SK-N-SH treated with all-trans-retinoic acid at 6 μM for 48 hours (cell line): ENCODE measurements around the gene SHOC2.

Experiments
- ATAC-seq: fragments of 200-7000 bp; cut with Tn5 transposase; 3 replicates; pipeline ENCODE4 v1.9.1; 2020; ENCODE audit warnings: mild to moderate bottlenecking, moderate library complexity
- ARNTL ChIP-seq: fragments of 450-650 bp; formaldehyde crosslinking; IDR thresholded peaks from 2 replicates; pipeline ENCODE4 v1.5.0; 2020; ENCODE audit warnings: low read depth, mild to moderate bottlenecking, moderate library complexity, borderline replicate concordance
- BACH2 ChIP-seq: fragments of 250-450 bp; sonication (Bioruptor Pico); IDR thresholded peaks from 2 replicates; pipeline ENCODE4 v1.9.0; 2021; ENCODE audit warnings: mild to moderate bottlenecking, borderline replicate concordance
- CSDC2 ChIP-seq: fragments of 250-450 bp; sonication (Bioruptor Pico); IDR thresholded peaks from 2 replicates; pipeline ENCODE4 v1.5.0; 2020; ENCODE audit warnings: mild to moderate bottlenecking, moderate library complexity
- ISL1 ChIP-seq: fragments of 250-450 bp; sonication (Bioruptor Pico); IDR thresholded peaks from 2 replicates; pipeline ENCODE4 v2.1.2; 2022; ENCODE audit warnings: mild to moderate bottlenecking, moderate library complexity
- OSR1 ChIP-seq: fragments of 250-450 bp; sonication (Bioruptor Pico); IDR thresholded peaks from 2 replicates; pipeline ENCODE4 v1.8.0; 2022; ENCODE audit warnings: moderate library complexity, mild to moderate bottlenecking, inconsistent platforms
- PPARA ChIP-seq: fragments of 250-450 bp; sonication (Bioruptor Pico); IDR thresholded peaks from 2 replicates; pipeline ENCODE4 v1.5.0; 2020; ENCODE audit warnings: mild to moderate bottlenecking, borderline replicate concordance
- RARB ChIP-seq: fragments of 250-450 bp; sonication (Bioruptor Pico); IDR thresholded peaks from 2 replicates; pipeline ENCODE4 v1.8.0; 2021; ENCODE audit warnings: mild to moderate bottlenecking, moderate library complexity
- SNAI2 ChIP-seq: fragments of 250-450 bp; sonication (Bioruptor Pico); IDR thresholded peaks from 2 replicates; pipeline ENCODE4 v1.5.0; 2020; ENCODE audit warnings: mild to moderate bottlenecking, moderate library complexity
- TCF4 ChIP-seq: fragments of 250-450 bp; sonication (Bioruptor Pico); IDR thresholded peaks from 2 replicates; pipeline ENCODE4 v1.8.0; 2021; ENCODE audit warnings: mild to moderate bottlenecking, moderate library complexity, borderline replicate concordance
- TOX ChIP-seq: fragments of 250-450 bp; sonication (Bioruptor Pico); IDR thresholded peaks from 2 replicates; pipeline ENCODE4 v1.8.0; 2021; ENCODE audit warnings: mild to moderate bottlenecking, moderate library complexity, borderline replicate concordance
- ZC3H10 ChIP-seq: fragments of 250-450 bp; sonication (Bioruptor Pico); IDR thresholded peaks from 2 replicates; pipeline ENCODE4 v1.5.1; 2021; ENCODE audit warnings: mild to moderate bottlenecking, moderate library complexity
- ZNF565 ChIP-seq: fragments of 450-650 bp; formaldehyde crosslinking; conservative IDR thresholded peaks from 2 replicates; pipeline ENCODE4 v1.5.0; 2020; ENCODE audit warnings: low read depth, mild to moderate bottlenecking, moderate library complexity
- ZNF70 ChIP-seq: fragments of 450-650 bp; formaldehyde crosslinking; IDR thresholded peaks from 2 replicates; pipeline ENCODE4 v1.5.0; 2020; ENCODE audit warnings: mild to moderate bottlenecking, moderate library complexity
- ZNF8 ChIP-seq: fragments of 450-650 bp; formaldehyde crosslinking; IDR thresholded peaks from 2 replicates; pipeline ENCODE4 v1.5.0; 2020; ENCODE audit warnings: mild to moderate bottlenecking, moderate library complexity
- TF ChIP-seq, protein P1 (sequence below): fragments of 250-450 bp; sonication (Bioruptor Pico); IDR thresholded peaks from 2 replicates; pipeline ENCODE4 v1.8.0; 2020; ENCODE audit warnings: mild to moderate bottlenecking, moderate library complexity, borderline replicate concordance
- TF ChIP-seq, protein P2 (sequence below): fragments of 250-450 bp; sonication (Bioruptor Pico); IDR thresholded peaks from 2 replicates; pipeline ENCODE4 v1.8.0; 2021; ENCODE audit warnings: low read depth, mild to moderate bottlenecking, moderate library complexity, borderline replicate concordance
- TF ChIP-seq, protein P3 (sequence below): fragments of 250-450 bp; sonication (Bioruptor Pico); IDR thresholded peaks from 2 replicates; pipeline ENCODE4 v1.5.1; 2020; ENCODE audit warnings: low read depth, mild to moderate bottlenecking, moderate library complexity
- TF ChIP-seq, protein P4 (sequence below): fragments of 250-450 bp; sonication (Bioruptor Pico); IDR thresholded peaks from 2 replicates; pipeline ENCODE4 v1.5.1; 2021; ENCODE audit warnings: mild to moderate bottlenecking, moderate library complexity

Gene SHOC2

DNA sequence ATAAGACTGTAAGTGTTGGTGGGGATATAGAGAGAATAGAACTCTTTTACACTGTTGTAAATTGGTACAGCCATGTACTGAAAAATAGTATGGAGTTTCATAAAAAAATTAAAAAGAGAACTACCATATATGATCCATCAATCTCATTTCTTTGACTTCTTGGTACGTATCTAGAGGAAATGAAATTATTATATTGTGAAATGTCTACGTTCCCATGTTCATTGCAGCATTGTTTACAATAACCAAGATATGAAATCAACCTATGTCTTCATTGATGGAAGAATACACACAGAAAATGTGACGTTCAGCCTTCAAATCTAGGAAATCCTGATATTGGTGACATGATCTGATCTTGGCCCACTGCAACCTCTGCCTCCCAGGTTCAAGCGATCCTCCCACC is 32.0 kb downstream of the SHOC2 start:
- no peak for ATAC-seq
- TF ChIP-seq, protein P1, sequence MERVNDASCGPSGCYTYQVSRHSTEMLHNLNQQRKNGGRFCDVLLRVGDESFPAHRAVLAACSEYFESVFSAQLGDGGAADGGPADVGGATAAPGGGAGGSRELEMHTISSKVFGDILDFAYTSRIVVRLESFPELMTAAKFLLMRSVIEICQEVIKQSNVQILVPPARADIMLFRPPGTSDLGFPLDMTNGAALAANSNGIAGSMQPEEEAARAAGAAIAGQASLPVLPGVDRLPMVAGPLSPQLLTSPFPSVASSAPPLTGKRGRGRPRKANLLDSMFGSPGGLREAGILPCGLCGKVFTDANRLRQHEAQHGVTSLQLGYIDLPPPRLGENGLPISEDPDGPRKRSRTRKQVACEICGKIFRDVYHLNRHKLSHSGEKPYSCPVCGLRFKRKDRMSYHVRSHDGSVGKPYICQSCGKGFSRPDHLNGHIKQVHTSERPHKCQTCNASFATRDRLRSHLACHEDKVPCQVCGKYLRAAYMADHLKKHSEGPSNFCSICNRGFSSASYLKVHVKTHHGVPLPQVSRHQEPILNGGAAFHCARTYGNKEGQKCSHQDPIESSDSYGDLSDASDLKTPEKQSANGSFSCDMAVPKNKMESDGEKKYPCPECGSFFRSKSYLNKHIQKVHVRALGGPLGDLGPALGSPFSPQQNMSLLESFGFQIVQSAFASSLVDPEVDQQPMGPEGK (CRISPR knock-in tag): no peak
- no peak for TF ChIP-seq ARNTL (CRISPR knock-in tag)
- TF ChIP-seq, protein P2, sequence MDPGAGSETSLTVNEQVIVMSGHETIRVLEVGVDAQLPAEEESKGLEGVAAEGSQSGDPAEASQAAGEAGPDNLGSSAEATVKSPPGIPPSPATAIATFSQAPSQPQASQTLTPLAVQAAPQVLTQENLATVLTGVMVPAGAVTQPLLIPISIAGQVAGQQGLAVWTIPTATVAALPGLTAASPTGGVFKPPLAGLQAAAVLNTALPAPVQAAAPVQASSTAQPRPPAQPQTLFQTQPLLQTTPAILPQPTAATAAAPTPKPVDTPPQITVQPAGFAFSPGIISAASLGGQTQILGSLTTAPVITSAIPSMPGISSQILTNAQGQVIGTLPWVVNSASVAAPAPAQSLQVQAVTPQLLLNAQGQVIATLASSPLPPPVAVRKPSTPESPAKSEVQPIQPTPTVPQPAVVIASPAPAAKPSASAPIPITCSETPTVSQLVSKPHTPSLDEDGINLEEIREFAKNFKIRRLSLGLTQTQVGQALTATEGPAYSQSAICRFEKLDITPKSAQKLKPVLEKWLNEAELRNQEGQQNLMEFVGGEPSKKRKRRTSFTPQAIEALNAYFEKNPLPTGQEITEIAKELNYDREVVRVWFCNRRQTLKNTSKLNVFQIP: no peak
- TF ChIP-seq, protein P3, sequence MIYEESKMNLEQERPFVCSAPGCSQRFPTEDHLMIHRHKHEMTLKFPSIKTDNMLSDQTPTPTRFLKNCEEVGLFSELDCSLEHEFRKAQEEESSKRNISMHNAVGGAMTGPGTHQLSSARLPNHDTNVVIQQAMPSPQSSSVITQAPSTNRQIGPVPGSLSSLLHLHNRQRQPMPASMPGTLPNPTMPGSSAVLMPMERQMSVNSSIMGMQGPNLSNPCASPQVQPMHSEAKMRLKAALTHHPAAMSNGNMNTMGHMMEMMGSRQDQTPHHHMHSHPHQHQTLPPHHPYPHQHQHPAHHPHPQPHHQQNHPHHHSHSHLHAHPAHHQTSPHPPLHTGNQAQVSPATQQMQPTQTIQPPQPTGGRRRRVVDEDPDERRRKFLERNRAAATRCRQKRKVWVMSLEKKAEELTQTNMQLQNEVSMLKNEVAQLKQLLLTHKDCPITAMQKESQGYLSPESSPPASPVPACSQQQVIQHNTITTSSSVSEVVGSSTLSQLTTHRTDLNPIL (CRISPR knock-in tag): no peak
- TF ChIP-seq, protein P4, sequence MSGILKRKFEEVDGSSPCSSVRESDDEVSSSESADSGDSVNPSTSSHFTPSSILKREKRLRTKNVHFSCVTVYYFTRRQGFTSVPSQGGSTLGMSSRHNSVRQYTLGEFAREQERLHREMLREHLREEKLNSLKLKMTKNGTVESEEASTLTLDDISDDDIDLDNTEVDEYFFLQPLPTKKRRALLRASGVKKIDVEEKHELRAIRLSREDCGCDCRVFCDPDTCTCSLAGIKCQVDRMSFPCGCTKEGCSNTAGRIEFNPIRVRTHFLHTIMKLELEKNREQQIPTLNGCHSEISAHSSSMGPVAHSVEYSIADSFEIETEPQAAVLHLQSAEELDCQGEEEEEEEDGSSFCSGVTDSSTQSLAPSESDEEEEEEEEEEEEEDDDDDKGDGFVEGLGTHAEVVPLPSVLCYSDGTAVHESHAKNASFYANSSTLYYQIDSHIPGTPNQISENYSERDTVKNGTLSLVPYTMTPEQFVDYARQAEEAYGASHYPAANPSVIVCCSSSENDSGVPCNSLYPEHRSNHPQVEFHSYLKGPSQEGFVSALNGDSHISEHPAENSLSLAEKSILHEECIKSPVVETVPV (CRISPR knock-in tag): no peak
- no peak for TF ChIP-seq ZC3H10
- TF ChIP-seq TOX (CRISPR knock-in tag): no peak
- TF ChIP-seq TCF4 (CRISPR knock-in tag): no peak
- no peak for TF ChIP-seq ZNF8

DNA sequence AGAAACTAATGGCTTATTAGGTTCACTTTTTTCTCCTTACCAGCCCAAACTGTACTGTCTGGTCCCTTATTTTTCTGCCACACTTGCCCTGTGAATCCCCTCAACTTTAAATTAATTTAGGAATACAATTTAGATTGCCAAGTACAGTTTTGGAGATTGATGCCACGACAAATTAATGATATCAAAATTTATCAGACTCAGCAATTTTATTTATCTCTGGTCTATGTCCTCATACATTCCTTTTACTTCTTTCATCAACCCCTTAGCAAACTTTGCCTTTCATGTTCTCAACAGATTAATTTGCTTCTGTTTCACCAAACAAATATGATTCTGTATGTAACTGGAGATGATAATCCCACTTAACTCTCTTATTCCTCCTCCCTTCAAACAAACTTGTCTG is 38.2 kb downstream of the SHOC2 start:
- no peak for TF ChIP-seq OSR1
- no peak for TF ChIP-seq SNAI2 (CRISPR knock-in tag)
- TF ChIP-seq TCF4 (CRISPR knock-in tag): no peak
- TF ChIP-seq ISL1 (CRISPR knock-in tag): no peak
- no peak for ATAC-seq

DNA sequence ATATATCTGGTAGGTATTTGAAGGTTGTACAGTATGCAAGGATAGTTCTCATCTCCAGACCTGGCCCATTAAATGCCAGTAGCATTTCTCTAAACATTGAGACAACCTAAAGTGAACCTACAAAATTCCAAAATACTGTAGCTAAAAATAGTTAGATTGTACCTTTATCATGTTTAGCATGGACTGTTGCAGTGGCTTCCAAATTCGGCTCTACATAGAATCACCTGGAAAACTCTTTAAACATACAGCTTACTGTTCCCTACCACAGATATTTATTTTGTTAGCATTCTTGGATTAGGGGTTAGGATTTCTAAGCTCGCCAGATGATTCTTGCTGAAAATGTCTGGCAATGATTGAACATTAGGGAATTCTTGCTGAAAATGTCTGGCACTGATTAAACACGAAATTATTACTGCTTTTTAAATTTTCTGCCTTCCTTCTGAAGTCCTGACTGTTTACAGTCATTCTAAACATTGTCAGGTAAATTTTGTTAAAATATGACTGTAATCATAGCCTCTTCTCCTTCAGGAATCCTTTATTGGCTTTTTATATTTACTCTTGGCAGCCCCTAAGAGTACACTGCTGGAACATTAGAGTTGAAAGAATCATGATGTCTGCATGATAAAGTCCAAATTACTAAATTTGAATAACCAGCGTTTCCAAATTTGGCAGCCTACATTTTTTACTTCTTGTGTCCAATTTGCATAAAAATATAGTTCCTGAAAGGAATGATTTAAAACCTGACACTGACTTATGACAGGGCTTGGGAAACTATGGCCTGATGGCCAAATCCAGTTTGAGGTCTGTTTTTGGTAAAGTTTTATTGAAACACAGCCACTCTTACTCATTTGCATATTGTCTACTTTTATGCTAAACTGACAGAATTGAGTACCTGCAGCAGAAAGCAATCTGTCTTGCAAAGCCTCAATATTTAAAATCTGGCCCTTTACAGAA is 40.3 kb downstream of the SHOC2 start:
- no peak for TF ChIP-seq RARB (CRISPR knock-in tag)
- TF ChIP-seq, protein P2: no peak
- TF ChIP-seq ZC3H10: no peak
- TF ChIP-seq, all 23 proteins: peak for 0

DNA sequence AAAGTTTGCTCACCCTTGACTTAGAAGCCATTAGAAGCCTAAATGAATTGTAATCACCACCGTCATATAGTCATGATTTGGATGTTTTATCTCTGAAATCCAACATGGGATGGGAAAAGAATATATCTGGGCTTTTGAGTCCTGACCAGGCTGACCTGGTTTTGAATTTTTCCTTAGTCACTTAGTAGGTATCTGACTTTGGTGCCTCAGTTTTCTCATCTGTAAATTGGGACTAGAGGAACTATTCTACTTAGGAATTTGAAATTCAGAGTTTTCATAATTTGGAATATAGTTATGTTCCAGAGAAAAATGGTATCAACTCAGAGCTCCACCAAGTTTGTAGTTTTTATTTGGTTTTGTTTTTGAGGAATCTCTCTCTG is 40.9 kb downstream of the SHOC2 start:
- TF ChIP-seq, protein P2: no peak
- no peak for TF ChIP-seq OSR1
- TF ChIP-seq TOX (CRISPR knock-in tag): no peak
- TF ChIP-seq, protein P1 (CRISPR knock-in tag): no peak
- no peak for TF ChIP-seq ARNTL (CRISPR knock-in tag)
- TF ChIP-seq CSDC2: no peak
- no peak for TF ChIP-seq ZNF8
- TF ChIP-seq PPARA (CRISPR knock-in tag): no peak
- TF ChIP-seq TCF4 (CRISPR knock-in tag): no peak
- TF ChIP-seq, protein P3 (CRISPR knock-in tag): no peak
- no peak for TF ChIP-seq RARB (CRISPR knock-in tag)
- TF ChIP-seq ISL1 (CRISPR knock-in tag): no peak
- TF ChIP-seq, protein P4 (CRISPR knock-in tag): no peak
- no peak for TF ChIP-seq BACH2 (CRISPR knock-in tag)
- TF ChIP-seq ZNF70 (CRISPR knock-in tag): no peak
- TF ChIP-seq ZNF565: no peak
- TF ChIP-seq, all 23 proteins: peak for 0
- no peak for ATAC-seq

More for the DNA sequence above, 40.3 kb downstream of the SHOC2 start:
- ATAC-seq: no peak
